Fibroblast of lung (primary cell): ENCODE results near the gene HADH. TPM values are rescaled to one million over a fixed set of nuclear protein-coding genes. Genes with fewer than 3 reads are reported as not detected.
"Not testable (repeated sequence)": the region's sequence is repeated elsewhere in the genome, so short reads cannot be mapped to it uniquely, and the experiment has no call there.

Experiments
- DNase-seq, 2 donors: peaks; one replicate each; pipeline versions ENCODE4 v3.0.0 to v3.0.0-alpha.2; 2010; ENCODE audit warnings: low read depth in 2 of 2
- H2AFZ ChIP-seq: 2 replicates; pipeline ENCODE4 v1.5.1; 2012; ENCODE audit warnings: low read length, control low read depth, inconsistent platforms
- H3K27ac ChIP-seq: 2 replicates; pipeline ENCODE4 v1.5.1; 2011; ENCODE audit warnings: low read length, control low read depth; ENCODE audit not compliant: insufficient read depth
- H3K27me3 ChIP-seq: 2 replicates; pipeline ENCODE4 v1.5.1; 2011; ENCODE audit warnings: mild to moderate bottlenecking, low read length; ENCODE audit not compliant: control insufficient read depth, insufficient read depth
- H3K36me3 ChIP-seq: 2 replicates; pipeline ENCODE4 v1.5.1; 2011; ENCODE audit warnings: low read length; ENCODE audit not compliant: control insufficient read depth, insufficient read depth
- H3K4me1 ChIP-seq: 2 replicates; pipeline ENCODE4 v1.5.1; 2011; ENCODE audit warnings: low read length; ENCODE audit not compliant: control insufficient read depth, insufficient read depth; ENCODE audit errors: extremely low read depth
- H3K4me2 ChIP-seq: 2 replicates; pipeline ENCODE4 v1.5.1; 2011; ENCODE audit warnings: low read length, control low read depth; ENCODE audit not compliant: insufficient read depth; ENCODE audit errors: extremely low read depth
- H3K4me3 ChIP-seq, 4 experiments: fragments of 200-600 bp in 1 of 4; sonication (generic) in 1 of 4; replicated peaks in 1 of 4; 2 replicates each; pipeline ENCODE4 v1.5.1; 2011 to 2016; ENCODE audit warnings: low read length in 4 of 4, low read depth in 3 of 4, mild to moderate bottlenecking in 3 of 4, control low read depth in 2 of 4, inconsistent platforms in 1 of 4, mixed read lengths in 1 of 4; ENCODE audit not compliant: insufficient read depth in 1 of 4; ENCODE audit errors: control extremely low read depth in 1 of 4
- H3K79me2 ChIP-seq: 2 replicates; pipeline ENCODE4 v1.5.1; 2012; ENCODE audit warnings: mild to moderate bottlenecking, low read length, inconsistent platforms; ENCODE audit not compliant: control insufficient read depth, insufficient read depth
- H3K9ac ChIP-seq: 2 replicates; pipeline ENCODE4 v1.5.1; 2011; ENCODE audit warnings: mild to moderate bottlenecking, low read length, control low read depth; ENCODE audit not compliant: insufficient read depth
- H3K9me3 ChIP-seq: 2 replicates; pipeline ENCODE4 v1.5.1; 2012; ENCODE audit warnings: low read depth, low read length; ENCODE audit not compliant: control insufficient read depth, insufficient read depth
- H4K20me1 ChIP-seq: 2 replicates; pipeline ENCODE4 v1.5.1; 2011; ENCODE audit warnings: low read length; ENCODE audit not compliant: control insufficient read depth, insufficient read depth; ENCODE audit errors: extremely low read depth
- EZH2 ChIP-seq: IDR thresholded peaks from 2 replicates; pipeline ENCODE4 v1.5.1; 2012; ENCODE audit warnings: low read length, control low read depth, mild to moderate bottlenecking; ENCODE audit errors: missing control alignments
- polyA plus RNA-seq, 2 donors: library from polyadenylated mRNA; depleted of rRNA in 1 of 2; stranded (reverse) in 1 of 2; unstranded in 1 of 2; fragments of >200 nt; gene quantifications; 2 replicates each; pipeline ENCODE4 v1.2.1, GENCODE V29; 2011 to 2012; ENCODE audit warnings: missing spikeins in 1 of 2
- total RNA-seq: library from RNA; depleted of rRNA; stranded (reverse); fragments of >200 nt; gene quantifications from 2 replicates; pipeline ENCODE4 v1.2.1, GENCODE V29; 2014
- TF ChIP-seq, protein P1 (sequence below), 2 donors: IDR thresholded peaks in 1 of 2; conservative IDR thresholded peaks in 1 of 2; 1 replicate in 1 of 2; 2 replicates in 1 of 2; pipeline ENCODE4 v1.5.1; 2011 to 2012; ENCODE audit warnings: low read length in 2 of 2, control low read depth in 1 of 2, inconsistent platforms in 1 of 2, low read depth in 1 of 2, mild to moderate bottlenecking in 1 of 2

HADH gene
- total and polyA plus RNA-seq, 2 donors (not counting 1 experiment from before 2014, with no cell fraction given) = 16.7 to 29.7 TPM

- DNase-seq = peak; percentile 49 to 90
- no peaks in the 10 kb centered on the region for H4K20me1 ChIP-seq
- peak overlapping the region; percentile 37 for H3K27ac ChIP-seq
- peaks cover 5% of the 10 kb centered on the region for H3K4me1 ChIP-seq
- no peaks in the 10 kb centered on the region for H3K27me3 ChIP-seq
- no peak for TF ChIP-seq EZH2
- TF ChIP-seq, protein P1, sequence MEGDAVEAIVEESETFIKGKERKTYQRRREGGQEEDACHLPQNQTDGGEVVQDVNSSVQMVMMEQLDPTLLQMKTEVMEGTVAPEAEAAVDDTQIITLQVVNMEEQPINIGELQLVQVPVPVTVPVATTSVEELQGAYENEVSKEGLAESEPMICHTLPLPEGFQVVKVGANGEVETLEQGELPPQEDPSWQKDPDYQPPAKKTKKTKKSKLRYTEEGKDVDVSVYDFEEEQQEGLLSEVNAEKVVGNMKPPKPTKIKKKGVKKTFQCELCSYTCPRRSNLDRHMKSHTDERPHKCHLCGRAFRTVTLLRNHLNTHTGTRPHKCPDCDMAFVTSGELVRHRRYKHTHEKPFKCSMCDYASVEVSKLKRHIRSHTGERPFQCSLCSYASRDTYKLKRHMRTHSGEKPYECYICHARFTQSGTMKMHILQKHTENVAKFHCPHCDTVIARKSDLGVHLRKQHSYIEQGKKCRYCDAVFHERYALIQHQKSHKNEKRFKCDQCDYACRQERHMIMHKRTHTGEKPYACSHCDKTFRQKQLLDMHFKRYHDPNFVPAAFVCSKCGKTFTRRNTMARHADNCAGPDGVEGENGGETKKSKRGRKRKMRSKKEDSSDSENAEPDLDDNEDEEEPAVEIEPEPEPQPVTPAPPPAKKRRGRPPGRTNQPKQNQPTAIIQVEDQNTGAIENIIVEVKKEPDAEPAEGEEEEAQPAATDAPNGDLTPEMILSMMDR (conservative IDR thresholded peaks at IDR 0.05 in 1 of 2, IDR thresholded peaks at IDR 0.05 in 1 of 2; ENCODE audit: low read depth in 1 of 2, low read length in 2 of 2) = no peak
- no peaks in the 10 kb centered on the region for H3K79me2 ChIP-seq
- H3K9me3 ChIP-seq = no peaks in the 10 kb centered on the region
- H3K4me3 ChIP-seq = no peak overlapping the region
- no peak overlapping the region for H2AFZ ChIP-seq
- H3K36me3 ChIP-seq = no peaks in the 10 kb centered on the region
- H3K4me2 ChIP-seq = no peak overlapping the region
- H3K9ac ChIP-seq = no peak overlapping the region
These were observed 38.1 kb upstream of the HADH start for GRCh38 chr4:107951551-107951950.

DNA sequence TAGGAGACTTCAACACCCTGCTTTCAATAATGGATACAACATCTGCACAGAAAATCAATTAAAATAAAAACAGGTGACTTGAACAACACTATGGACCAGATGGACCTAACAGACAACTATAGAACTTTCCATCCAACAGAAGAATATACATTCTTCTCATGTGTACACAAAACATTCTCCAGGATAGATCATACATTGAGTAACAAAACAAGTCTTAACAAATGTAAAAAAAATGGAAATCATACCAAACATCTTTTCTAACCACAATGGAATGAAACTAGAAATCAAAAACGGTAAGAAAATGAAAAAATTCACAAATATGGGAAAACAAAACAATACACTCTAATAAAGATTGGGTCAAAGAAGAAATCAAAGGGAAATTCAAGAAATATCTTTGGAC, 33.7 kb upstream of the HADH start:
- Histone ChIP-seq H3K4me3 (no peak overlapping the region), H4K20me1 (no peaks in the 10 kb centered on the region), H2AFZ (no peak overlapping the region), H3K4me2 (no peak overlapping the region), H3K27me3 (no peaks in the 10 kb centered on the region), H3K79me2 (no peaks in the 10 kb centered on the region), H3K4me1 (peaks cover 4% of the 10 kb centered on the region), H3K9me3 (no peaks in the 10 kb centered on the region), H3K36me3 (no peaks in the 10 kb centered on the region), H3K9ac (no peak overlapping the region), H3K27ac (no peak overlapping the region)
- TF ChIP-seq, protein P1 (conservative IDR thresholded peaks at IDR 0.05 in 1 of 2, IDR thresholded peaks at IDR 0.05 in 1 of 2; ENCODE audit: low read depth in 1 of 2, low read length in 2 of 2) = no peak
- no peak for TF ChIP-seq EZH2
- DNase-seq = no peak

GRCh38 chr4:107966903-107967302, 22.8 kb upstream of the HADH start:
- Histone ChIP-seq H3K79me2 (no peaks in the 10 kb centered on the region), H3K4me3 (no peak overlapping the region), H2AFZ (no peak overlapping the region), H3K36me3 (no peaks in the 10 kb centered on the region), H3K9ac (no peak overlapping the region), H3K4me1 (no peaks in the 10 kb centered on the region), H3K9me3 (no peaks in the 10 kb centered on the region), H3K27ac (no peak overlapping the region), H4K20me1 (no peaks in the 10 kb centered on the region), H3K4me2 (no peak overlapping the region), H3K27me3 (no peaks in the 10 kb centered on the region)
- DNase-seq = no peak
- TF ChIP-seq, protein P1 (conservative IDR thresholded peaks at IDR 0.05 in 1 of 2, IDR thresholded peaks at IDR 0.05 in 1 of 2; ENCODE audit: low read depth in 1 of 2, low read length in 2 of 2) = no peak
- TF ChIP-seq EZH2 = no peak

DNA sequence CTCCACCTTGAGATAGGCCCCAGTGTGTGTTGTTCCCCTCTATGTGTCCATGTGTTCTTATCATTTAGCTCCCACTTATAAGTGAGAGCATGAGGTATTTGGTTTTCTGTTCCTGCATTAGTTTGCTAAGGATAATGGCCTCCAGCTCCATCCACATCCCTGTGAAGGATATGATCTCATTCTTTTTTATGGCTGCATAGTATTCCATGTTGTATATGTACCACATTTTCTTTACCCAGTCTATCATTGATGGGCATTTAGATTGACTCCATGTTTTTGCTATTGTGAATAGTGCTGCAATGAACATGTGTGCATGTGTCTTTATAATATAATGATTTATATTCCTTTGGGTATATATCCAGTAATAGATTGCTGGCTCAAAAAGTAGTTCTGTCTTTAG, 22.2 kb upstream of the HADH start:
- not testable (repeated sequence) for H3K27ac ChIP-seq, H3K9ac ChIP-seq, H4K20me1 ChIP-seq, H3K9me3 ChIP-seq, H2AFZ ChIP-seq, H3K27me3 ChIP-seq, H3K79me2 ChIP-seq, H3K36me3 ChIP-seq, DNase-seq, H3K4me3 ChIP-seq, H3K4me2 ChIP-seq, H3K4me1 ChIP-seq

DNA sequence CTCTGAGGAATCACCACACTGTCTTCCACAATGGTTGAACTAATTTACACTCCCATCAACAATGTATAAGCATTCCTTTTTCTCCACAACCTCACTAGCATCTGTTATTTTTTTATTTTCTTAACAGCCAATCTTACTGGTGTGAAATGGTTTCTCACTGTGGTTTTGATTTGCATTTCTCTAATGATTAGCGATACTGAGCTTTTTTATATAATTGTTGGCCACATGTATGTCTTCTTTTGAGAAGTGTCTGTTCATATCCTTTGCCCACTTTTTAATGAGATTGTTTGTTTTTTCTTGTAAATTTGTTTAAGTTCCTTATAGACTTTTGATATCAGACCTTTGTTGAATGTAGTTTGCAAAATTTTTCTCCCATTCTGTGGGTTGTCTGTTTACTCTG, 21.8 kb upstream of the HADH start:
- H3K27me3 ChIP-seq, H3K4me3 ChIP-seq, DNase-seq, H3K79me2 ChIP-seq, H4K20me1 ChIP-seq, H3K4me1 ChIP-seq, H3K27ac ChIP-seq, H3K4me2 ChIP-seq, H2AFZ ChIP-seq, H3K36me3 ChIP-seq, H3K9ac ChIP-seq, H3K9me3 ChIP-seq: not testable (repeated sequence)
